Thoracic aorta (tissue), 2 donors: ENCODE data around the gene MAML3. TPM values are rescaled to one million over a fixed set of nuclear protein-coding genes. Genes with fewer than 3 reads are reported as not detected.

Experiments used
- ATAC-seq: fragments of 150-250 bp; one replicate; pipeline ENCODE4 v1.8.0; 2017; ENCODE audit warnings: low read depth; ENCODE audit not compliant: insufficient number of reproducible peaks, low FRiP score
- DNase-seq: peaks from one replicate; pipeline ENCODE4 v3.0.0-alpha.2; 2020; ENCODE audit warnings: low spot score
- H3K27ac ChIP-seq, 2 donors: fragments of 200-600 bp; sonication (generic); 1 replicate in 1 of 2; 2 replicates in 1 of 2; pipeline ENCODE4 v1.5.1; 2016; ENCODE audit warnings: mild to moderate bottlenecking in 2 of 2, moderate library complexity in 2 of 2
- H3K27me3 ChIP-seq: fragments of 200-600 bp; sonication (generic); replicated peaks from 2 replicates; pipeline ENCODE4 v1.6.0; 2016; ENCODE audit warnings: mild to moderate bottlenecking; ENCODE audit not compliant: insufficient read depth
- H3K36me3 ChIP-seq: fragments of 200-600 bp; sonication (generic); one replicate; pipeline ENCODE4 v1.5.1; 2016
- H3K4me1 ChIP-seq, 2 donors: fragments of 200-600 bp; sonication (generic); 1 replicate in 1 of 2; 2 replicates in 1 of 2; pipeline versions ENCODE4 v1.5.1 to v1.6.0; 2016; ENCODE audit warnings: low read depth in 2 of 2, mild to moderate bottlenecking in 1 of 2; ENCODE audit not compliant: control insufficient read depth in 1 of 2
- H3K4me3 ChIP-seq: fragments of 200-600 bp; sonication (generic); 2 replicates; pipeline ENCODE4 v1.5.1; 2016; ENCODE audit warnings: mild to moderate bottlenecking
- H3K9me3 ChIP-seq: fragments of 200-600 bp; sonication (generic); 2 replicates; pipeline ENCODE4 v1.5.1; 2016
- CTCF ChIP-seq: fragments of 200-600 bp; sonication (generic); IDR thresholded peaks from one replicate; pipeline ENCODE4 v1.5.1; 2019; ENCODE audit warnings: antibody characterized with exemption
- total RNA-seq, 2 donors: library from RNA; depleted of rRNA; stranded (reverse); fragments of >200 nt; gene quantifications; one replicate each; pipeline versions ENCODE4 v1.1.0 to v1.2.3, GENCODE V29; 2016

The MAML3 gene
- total RNA-seq, 2 donors from 2014 or later = 7.3 to 14.1 TPM

GRCh38 chr4:139861471-139861870 lies 292.5 kb downstream of the MAML3 start:
- no peak for TF ChIP-seq CTCF
- H3K27ac ChIP-seq = no peak overlapping the region
- no peaks in the 10 kb centered on the region for H3K4me1 ChIP-seq
- ATAC-seq = no peak
- H3K9me3 ChIP-seq = no peaks in the 10 kb centered on the region
- DNase-seq = no peak
- no peaks in the 10 kb centered on the region for H3K27me3 ChIP-seq
- H3K36me3 ChIP-seq = no peaks in the 10 kb centered on the region
- H3K4me3 ChIP-seq = no peak overlapping the region

- Histone ChIP-seq H3K4me1 (no peaks in the 10 kb centered on the region), H3K36me3 (no peaks in the 10 kb centered on the region), H3K4me3 (no peak overlapping the region), H3K9me3 (no peaks in the 10 kb centered on the region), H3K27me3 (no peaks in the 10 kb centered on the region), H3K27ac (no peak overlapping the region)
- no peak for DNase-seq
- no peak for TF ChIP-seq CTCF
- no peak for ATAC-seq
Observed at GRCh38 chr4:139860435-139861024, 293.5 kb downstream of the MAML3 start.

- H3K4me1 ChIP-seq = no peaks in the 10 kb centered on the region
- H3K27me3 ChIP-seq = no peaks in the 10 kb centered on the region
- H3K9me3 ChIP-seq = no peaks in the 10 kb centered on the region
- no peak overlapping the region for H3K4me3 ChIP-seq
- ATAC-seq (no peak), DNase-seq (no peak)
- no peaks in the 10 kb centered on the region for H3K36me3 ChIP-seq
- no peak for TF ChIP-seq CTCF
- H3K27ac ChIP-seq = no peak overlapping the region
Observed at GRCh38 chr4:139859876-139860275, 294.1 kb downstream of the MAML3 start.

GRCh38 chr4:139858436-139859205 lies 295.4 kb downstream of the MAML3 start:
- H3K27ac ChIP-seq = no peak overlapping the region
- no peak overlapping the region for H3K4me3 ChIP-seq
- no peak for TF ChIP-seq CTCF
- H3K9me3 ChIP-seq = no peaks in the 10 kb centered on the region
- H3K36me3 ChIP-seq = no peaks in the 10 kb centered on the region
- DNase-seq = no peak
- H3K4me1 ChIP-seq = no peaks in the 10 kb centered on the region
- no peak for ATAC-seq
- H3K27me3 ChIP-seq = no peaks in the 10 kb centered on the region

- Histone ChIP-seq H3K4me3 (no peak overlapping the region), H3K36me3 (no peaks in the 10 kb centered on the region), H3K9me3 (no peaks in the 10 kb centered on the region), H3K27ac (no peak overlapping the region), H3K4me1 (no peaks in the 10 kb centered on the region), H3K27me3 (no peaks in the 10 kb centered on the region)
- no peak for TF ChIP-seq CTCF
- ATAC-seq (no peak), DNase-seq (no peak)
Observed at GRCh38 chr4:139857977-139858376, 296.0 kb downstream of the MAML3 start.
